GM12878 (cell line): ENCODE measurements around the gene C5orf15. TPM values are rescaled to one million over a fixed set of nuclear protein-coding genes. Genes with fewer than 3 reads are reported as not detected.

Source experiments
- ATAC-seq: fragments of 200-7000 bp; cut with Tn5 transposase; 3 replicates; pipeline ENCODE4 v1.9.1; 2020; ENCODE audit warnings: mild to moderate bottlenecking, moderate library complexity
- BruUV-seq: library from RNA; stranded (reverse); fragments of 400-500 nt; replicated peaks from 2 replicates; lab custom pipeline; 2021; lab: Mats Ljungman, UMichigan
- CTCF ChIA-PET: fragments of 300-600 bp; sonication (Branson Sonifier 250); formaldehyde crosslinking; extraction: SDS; loops from one replicate; lab custom pipeline; 2021; ENCODE audit warnings: inconsistent platforms; lab: Yijun Ruan, JAX
- POLR2A ChIA-PET: fragments of 350-600 bp; formaldehyde crosslinking; extraction: SDS; loops from one replicate; lab custom pipeline; 2021; ENCODE audit warnings: inconsistent platforms; lab: Charles Lee
- RAD21 ChIA-PET: fragments of 300-600 bp; sonication (Branson Sonifier 250); formaldehyde crosslinking; loops from one replicate; lab custom pipeline; 2023; ENCODE audit warnings: antibody characterized with exemption; ENCODE audit not compliant: unreplicated experiment; lab: Charles Lee
- SMC1A ChIA-PET: fragments of 300-600 bp; sonication (Branson Sonifier 250); formaldehyde crosslinking; loops from one replicate; lab custom pipeline; 2023; ENCODE audit not compliant: unreplicated experiment, uncharacterized antibody; lab: Charles Lee
- DNase-seq: peaks from one replicate; pipeline ENCODE4 v3.0.0-alpha.2; 2011; ENCODE audit warnings: low read depth, low spot score
- FAIRE-seq: peaks from 3 replicates; lab custom pipeline; 2011; peaks lifted over from hg19 to GRCh38; lab: Jason Lieb, UNC
- H2AFZ ChIP-seq: 2 replicates; pipeline ENCODE4 v1.6.0; 2011; ENCODE audit warnings: low read depth, low read length, control low read depth; ENCODE audit not compliant: control insufficient read depth
- H3K27ac ChIP-seq: 2 replicates; pipeline ENCODE4 v1.5.1; 2011; ENCODE audit warnings: control low read depth; ENCODE audit not compliant: control insufficient read depth, insufficient read depth
- H3K27me3 ChIP-seq, 2 experiments: replicated peaks in 1 of 2; 2 replicates each; pipeline versions ENCODE4 v1.6.0 to v1.6.1; 2011; ENCODE audit warnings: low read length in 1 of 2; ENCODE audit not compliant: control insufficient read depth in 2 of 2, insufficient read depth in 2 of 2
- H3K36me3 ChIP-seq, 2 experiments: 2 replicates each; pipeline ENCODE4 v1.5.1; 2011; ENCODE audit warnings: low read length in 1 of 2; ENCODE audit not compliant: control insufficient read depth in 2 of 2, insufficient read depth in 2 of 2
- H3K4me1 ChIP-seq: 2 replicates; pipeline ENCODE4 v1.6.1; 2011; ENCODE audit warnings: mild to moderate bottlenecking, low read length, moderate library complexity, mixed read lengths; ENCODE audit not compliant: control insufficient read depth, insufficient read depth
- H3K4me2 ChIP-seq: 2 replicates; pipeline ENCODE4 v1.6.0; 2011; ENCODE audit warnings: control low read depth; ENCODE audit not compliant: control insufficient read depth, insufficient read depth
- H3K4me3 ChIP-seq: fragments of 200-600 bp; sonication (generic); 2 replicates; pipeline ENCODE4 v1.5.1; 2016
- H3K79me2 ChIP-seq: 2 replicates; pipeline ENCODE4 v1.6.0; 2011; ENCODE audit warnings: low read length; ENCODE audit not compliant: control insufficient read depth, insufficient read depth
- H3K9ac ChIP-seq: 2 replicates; pipeline ENCODE4 v1.8.0; 2011; ENCODE audit warnings: low read length, control low read depth, mixed read lengths; ENCODE audit not compliant: control insufficient read depth, insufficient read depth
- H3K9me3 ChIP-seq: replicated peaks from 3 replicates; pipeline ENCODE4 v1.5.1; 2011; ENCODE audit warnings: mild to moderate bottlenecking, low read length; ENCODE audit not compliant: control insufficient read depth, insufficient read depth
- H4K20me1 ChIP-seq: 2 replicates; pipeline ENCODE4 v1.6.0; 2011; ENCODE audit not compliant: control insufficient read depth, insufficient read depth
- GATAD2B ChIP-seq: fragments of 450-650 bp; conservative IDR thresholded peaks from 2 replicates; pipeline ENCODE4 v1.6.1; 2017; ENCODE audit warnings: low read depth, mild to moderate bottlenecking, moderate library complexity
- MYC ChIP-seq: IDR thresholded peaks from 2 replicates; pipeline ENCODE4 v1.6.1; 2011; ENCODE audit warnings: mild to moderate bottlenecking, low read length, moderate library complexity, inconsistent platforms; ENCODE audit not compliant: insufficient read depth, insufficient replicate concordance, insufficient read length, severe bottlenecking
- NR2C1 ChIP-seq: fragments of 450-650 bp; IDR thresholded peaks from 2 replicates; pipeline ENCODE4 v1.6.1; 2017; ENCODE audit warnings: antibody characterized with exemption, mild to moderate bottlenecking, moderate library complexity
- NR2F1 ChIP-seq: fragments of 450-650 bp; conservative IDR thresholded peaks from 2 replicates; pipeline ENCODE4 v1.6.1; 2017; ENCODE audit warnings: mild to moderate bottlenecking
- RBBP5 ChIP-seq: fragments of 200-600 bp; sonication (generic); conservative IDR thresholded peaks from 2 replicates; pipeline ENCODE4 v1.6.1; 2016
- ZBTB33 ChIP-seq: fragments of 450-650 bp; IDR thresholded peaks from 2 replicates; pipeline ENCODE4 v1.6.1; 2017; ENCODE audit warnings: mild to moderate bottlenecking
- WGBS: methylation state at CpG from one replicate; pipeline ENCODE4 v1.1.6; 2016; ENCODE audit warnings: low lambda C conversion rate; ENCODE audit not compliant: insufficient replicate concordance, insufficient coverage; ENCODE audit errors: missing lambda C conversion rate; 5-methylcytosine and 5-hydroxymethylcytosine counted together
- in situ Hi-C: fragments of 300-500 bp; cut with MboI; formaldehyde crosslinking; loops from 9 replicates; pipeline ENCODE4 v1.14.3; 2018; ENCODE audit warnings: mixed read lengths
- intact Hi-C: fragments of 100-400 bp; cut with micrococcal nuclease; formaldehyde crosslinking; loops from one replicate; pipeline ENCODE4 v1.14.2; 2022; ENCODE audit not compliant: unreplicated experiment
- polyA plus RNA-seq, 11 experiments: library from polyadenylated mRNA; depleted of rRNA in 4 of 11; unstranded in 6 of 11; stranded (reverse) in 5 of 11; fragments of >200 nt; fragmentation: Nextera tagmentation in 4 of 11; fragmentation: Illumina TruSeq in 1 of 11; extraction: Ambion mirVana in 4 of 11; extraction: Trizol in 1 of 11; gene quantifications; 1 replicate in 1 of 11; 2 replicates in 10 of 11; pipeline versions ENCODE4 v1.2.1 to v1.2.3, GENCODE V29; 2011 to 2016; ENCODE audit warnings: inconsistent platforms in 2 of 11, missing spikeins in 2 of 11, low read depth in 1 of 11
- total RNA-seq, 4 experiments: library from RNA; depleted of rRNA in 3 of 4; stranded (reverse); fragments of >200 nt in 3 of 4; fragmentation: Illumina TruSeq in 1 of 4; extraction: Trizol in 1 of 4; gene quantifications; 2 replicates each; pipeline versions ENCODE4 v1.2.1 to v1.2.3, GENCODE V29; 2013 to 2021
- TF ChIP-seq, protein P1 (sequence below): fragments of 450-650 bp; IDR thresholded peaks from 2 replicates; pipeline ENCODE4 v1.6.1; 2017; ENCODE audit warnings: mild to moderate bottlenecking, moderate library complexity

C5orf15 gene
- total and polyA plus RNA-seq, 10 of the 15 experiments (the other 5 are each of a cell fraction or from before 2014, with no cell fraction given): 21.7 to 69.6 (median 46.0) TPM

GRCh38 chr5:133942614-133943474, 25.6 kb downstream of the C5orf15 start:
- H3K27ac ChIP-seq: no peak overlapping the region
- no peak overlapping the region for H2AFZ ChIP-seq
- H3K9me3 ChIP-seq: no peaks in the 10 kb centered on the region; the same call in 2 of the 3 replicates
- no peak overlapping the region for H3K4me3 ChIP-seq
- POLR2A ChIA-PET: no interaction called here
- in situ Hi-C loops (loop anchor here (5.0 to 10.0 kb wide), 2 partner anchors 388 to 521 kb away; no protein-coding TSS in a partner anchor), intact Hi-C loops (loop anchor here (5.0 kb wide), 1 partner anchor 191 kb away; no protein-coding TSS in a partner anchor)
- SMC1A ChIA-PET: interaction anchor here (0.8 to 1.5 kb wide), 7 partner anchors 14 to 389 kb away, joined by 3 to 7 read pairs (median 3); no protein-coding TSS in a partner anchor
- no peaks in the 10 kb centered on the region for H4K20me1 ChIP-seq
- CTCF ChIA-PET: interaction anchor here (0.8 to 6.3 kb wide), 12 partner anchors 13 to 518 kb away, joined by 3 to 51 read pairs (median 4); no protein-coding TSS in a partner anchor
- DNase-seq (no peak), ATAC-seq (no peak), FAIRE-seq (no peak)
- peaks cover 19% of the 10 kb centered on the region for H3K4me1 ChIP-seq
- no TSS peak for BruUV-seq
- H3K9ac ChIP-seq: no peak overlapping the region
- 90% methylated on average over 11 of the region's 11 CpGs for WGBS
- no peak overlapping the region for H3K4me2 ChIP-seq
- RAD21 ChIA-PET: interaction anchor here (0.5 to 2.3 kb wide), 7 partner anchors 8 to 519 kb away, joined by 3 to 14 read pairs (median 3); no protein-coding TSS in a partner anchor
- no peaks in the 10 kb centered on the region for H3K36me3 ChIP-seq
- H3K79me2 ChIP-seq: no peaks in the 10 kb centered on the region
- TF ChIP-seq NR2C1 (no peak), MYC (no peak), NR2F1 (no peak), RBBP5 (no peak), GATAD2B (no peak), ZBTB33 (no peak)
- TF ChIP-seq, protein P1, sequence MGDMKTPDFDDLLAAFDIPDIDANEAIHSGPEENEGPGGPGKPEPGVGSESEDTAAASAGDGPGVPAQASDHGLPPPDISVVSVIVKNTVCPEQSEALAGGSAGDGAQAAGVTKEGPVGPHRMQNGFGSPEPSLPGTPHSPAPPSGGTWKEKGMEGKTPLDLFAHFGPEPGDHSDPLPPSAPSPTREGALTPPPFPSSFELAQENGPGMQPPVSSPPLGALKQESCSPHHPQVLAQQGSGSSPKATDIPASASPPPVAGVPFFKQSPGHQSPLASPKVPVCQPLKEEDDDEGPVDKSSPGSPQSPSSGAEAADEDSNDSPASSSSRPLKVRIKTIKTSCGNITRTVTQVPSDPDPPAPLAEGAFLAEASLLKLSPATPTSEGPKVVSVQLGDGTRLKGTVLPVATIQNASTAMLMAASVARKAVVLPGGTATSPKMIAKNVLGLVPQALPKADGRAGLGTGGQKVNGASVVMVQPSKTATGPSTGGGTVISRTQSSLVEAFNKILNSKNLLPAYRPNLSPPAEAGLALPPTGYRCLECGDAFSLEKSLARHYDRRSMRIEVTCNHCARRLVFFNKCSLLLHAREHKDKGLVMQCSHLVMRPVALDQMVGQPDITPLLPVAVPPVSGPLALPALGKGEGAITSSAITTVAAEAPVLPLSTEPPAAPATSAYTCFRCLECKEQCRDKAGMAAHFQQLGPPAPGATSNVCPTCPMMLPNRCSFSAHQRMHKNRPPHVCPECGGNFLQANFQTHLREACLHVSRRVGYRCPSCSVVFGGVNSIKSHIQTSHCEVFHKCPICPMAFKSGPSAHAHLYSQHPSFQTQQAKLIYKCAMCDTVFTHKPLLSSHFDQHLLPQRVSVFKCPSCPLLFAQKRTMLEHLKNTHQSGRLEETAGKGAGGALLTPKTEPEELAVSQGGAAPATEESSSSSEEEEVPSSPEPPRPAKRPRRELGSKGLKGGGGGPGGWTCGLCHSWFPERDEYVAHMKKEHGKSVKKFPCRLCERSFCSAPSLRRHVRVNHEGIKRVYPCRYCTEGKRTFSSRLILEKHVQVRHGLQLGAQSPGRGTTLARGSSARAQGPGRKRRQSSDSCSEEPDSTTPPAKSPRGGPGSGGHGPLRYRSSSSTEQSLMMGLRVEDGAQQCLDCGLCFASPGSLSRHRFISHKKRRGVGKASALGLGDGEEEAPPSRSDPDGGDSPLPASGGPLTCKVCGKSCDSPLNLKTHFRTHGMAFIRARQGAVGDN: no peak
- no peaks in the 10 kb centered on the region for H3K27me3 ChIP-seq
